ENCODE data around the gene PDZK1IP1. TPM values are rescaled to one million over a fixed set of nuclear protein-coding genes. Genes with fewer than 3 reads are reported as not detected.

PDZK1IP1 gene
- total RNA-seq, 2 donors from 2014 or later: not detected

DNA sequence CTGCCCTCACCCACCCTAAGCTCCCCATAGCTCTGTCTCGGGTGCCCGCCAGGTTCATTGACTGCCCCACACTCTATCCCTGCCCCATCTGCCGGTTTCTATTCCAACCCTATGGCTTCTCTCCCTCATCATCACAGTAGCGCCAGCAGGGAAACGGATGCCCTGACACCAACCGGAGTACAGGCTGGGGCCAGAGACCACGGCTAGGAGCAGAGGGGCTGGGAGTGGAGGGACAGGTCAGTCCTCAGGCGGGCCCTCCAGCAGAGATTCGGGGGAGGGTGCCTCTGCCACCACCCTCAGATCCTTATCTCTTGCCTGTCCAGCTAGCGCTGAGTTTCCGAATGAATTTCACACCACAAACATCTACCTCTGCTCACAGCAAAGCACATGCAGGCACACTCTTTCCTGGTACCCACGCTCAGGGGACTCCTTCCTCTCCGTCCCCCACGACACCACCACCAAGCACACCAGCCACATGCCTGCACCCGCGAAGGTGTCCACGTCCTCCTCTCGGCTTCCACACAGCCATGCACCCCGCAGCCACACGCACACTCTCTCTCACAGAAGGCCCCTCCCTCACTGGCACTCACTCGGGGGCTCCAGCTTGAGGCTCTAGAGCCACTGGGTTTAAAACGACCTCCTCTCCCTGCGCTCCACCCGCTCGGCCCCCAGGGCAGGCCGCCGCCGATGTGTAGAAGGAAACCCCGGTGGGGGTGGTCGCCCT lies 35.0 kb upstream of the PDZK1IP1 start:
- peaks cover 99% of the 10 kb centered on the region for H3K27me3 ChIP-seq (ENCODE audit: control insufficient read depth, insufficient read depth, low read length, poor library complexity, severe bottlenecking)
- H3K9ac ChIP-seq (ENCODE audit: extremely low read depth, low read length, poor library complexity, severe bottlenecking): no peak overlapping the region
- peaks cover 12% of the 10 kb centered on the region for H3K4me1 Mint-ChIP-seq
- no peak overlapping the region for H3K27ac ChIP-seq (ENCODE audit: low read depth, low read length)
- no peak overlapping the region for H3K4me3 ChIP-seq (ENCODE audit: low read length)
- H3K27ac Mint-ChIP-seq: no peak overlapping the region
- peaks cover 43% of the 10 kb centered on the region for H3K27me3 Mint-ChIP-seq (ENCODE audit: insufficient read depth)
- H3K9me3 Mint-ChIP-seq: no peaks in the 10 kb centered on the region
- DNase-seq: peak; percentile 74
- TF ChIP-seq, protein P1, sequence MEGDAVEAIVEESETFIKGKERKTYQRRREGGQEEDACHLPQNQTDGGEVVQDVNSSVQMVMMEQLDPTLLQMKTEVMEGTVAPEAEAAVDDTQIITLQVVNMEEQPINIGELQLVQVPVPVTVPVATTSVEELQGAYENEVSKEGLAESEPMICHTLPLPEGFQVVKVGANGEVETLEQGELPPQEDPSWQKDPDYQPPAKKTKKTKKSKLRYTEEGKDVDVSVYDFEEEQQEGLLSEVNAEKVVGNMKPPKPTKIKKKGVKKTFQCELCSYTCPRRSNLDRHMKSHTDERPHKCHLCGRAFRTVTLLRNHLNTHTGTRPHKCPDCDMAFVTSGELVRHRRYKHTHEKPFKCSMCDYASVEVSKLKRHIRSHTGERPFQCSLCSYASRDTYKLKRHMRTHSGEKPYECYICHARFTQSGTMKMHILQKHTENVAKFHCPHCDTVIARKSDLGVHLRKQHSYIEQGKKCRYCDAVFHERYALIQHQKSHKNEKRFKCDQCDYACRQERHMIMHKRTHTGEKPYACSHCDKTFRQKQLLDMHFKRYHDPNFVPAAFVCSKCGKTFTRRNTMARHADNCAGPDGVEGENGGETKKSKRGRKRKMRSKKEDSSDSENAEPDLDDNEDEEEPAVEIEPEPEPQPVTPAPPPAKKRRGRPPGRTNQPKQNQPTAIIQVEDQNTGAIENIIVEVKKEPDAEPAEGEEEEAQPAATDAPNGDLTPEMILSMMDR (conservative IDR thresholded peaks at IDR 0.05): no peak
- no peaks in the 10 kb centered on the region for H3K9me3 ChIP-seq (ENCODE audit: control insufficient read depth, low read length)
- H3K4me3 Mint-ChIP-seq: no peak overlapping the region
- no peaks in the 10 kb centered on the region for H3K4me1 ChIP-seq (ENCODE audit: control insufficient read depth, insufficient read depth, low read length)
- H3K36me3 Mint-ChIP-seq (ENCODE audit: low read depth): no peaks in the 10 kb centered on the region
- no peaks in the 10 kb centered on the region for H3K36me3 ChIP-seq (ENCODE audit: control insufficient read depth, insufficient read depth, low read length)
- WGBS, 2 experiments (ENCODE audit: insufficient coverage in 1 of 2, insufficient read length in 1 of 2): 2 to 4% methylated on average over 10 to 30 of the region's 30 CpGs

DNA sequence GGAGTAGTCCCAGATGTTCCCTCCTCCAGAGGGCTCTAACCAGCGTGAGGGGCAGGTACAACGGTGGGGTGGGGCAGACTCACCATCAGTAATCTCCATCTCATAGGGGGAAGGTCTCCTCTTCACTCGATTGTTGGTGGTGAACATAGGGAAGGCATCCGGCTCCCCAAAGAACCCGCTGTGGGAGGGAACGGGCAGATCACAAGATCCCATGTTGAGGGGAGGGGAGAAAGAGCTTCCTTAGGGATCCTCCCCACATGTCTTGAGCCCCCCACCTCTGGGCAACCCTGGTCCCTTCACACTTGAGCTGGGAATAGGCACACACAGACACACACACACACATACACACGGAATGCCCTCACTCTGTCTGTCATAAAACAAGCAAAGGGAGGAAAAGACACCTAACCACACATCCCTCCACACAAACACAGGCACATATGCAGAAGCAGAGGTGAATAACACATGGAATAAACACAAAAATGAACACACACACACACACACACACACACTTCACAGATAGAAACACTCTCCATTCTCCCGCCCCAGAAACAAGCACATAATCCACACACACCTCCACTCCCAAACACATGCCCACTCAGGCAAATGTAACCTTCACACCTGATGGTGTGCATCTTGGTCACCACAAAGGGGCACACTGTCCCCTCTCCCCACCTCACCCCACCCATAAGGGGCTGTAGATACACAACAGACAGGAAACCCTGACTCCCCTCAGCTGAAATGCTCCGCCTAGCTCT lies 34.3 kb upstream of the PDZK1IP1 start:
- H3K27ac Mint-ChIP-seq: no peak overlapping the region
- H3K9me3 ChIP-seq (ENCODE audit: control insufficient read depth, low read length): no peaks in the 10 kb centered on the region
- no peaks in the 10 kb centered on the region for H3K9me3 Mint-ChIP-seq
- WGBS, 2 experiments (ENCODE audit: insufficient coverage in 1 of 2, insufficient read length in 1 of 2): 8 to 22% methylated on average over 2 to 8 of the region's 9 CpGs
- H3K27me3 Mint-ChIP-seq (ENCODE audit: insufficient read depth): peaks cover 41% of the 10 kb centered on the region
- H3K36me3 Mint-ChIP-seq (ENCODE audit: low read depth): no peaks in the 10 kb centered on the region
- no peaks in the 10 kb centered on the region for H3K4me1 ChIP-seq (ENCODE audit: control insufficient read depth, insufficient read depth, low read length)
- H3K4me3 Mint-ChIP-seq: no peak overlapping the region
- TF ChIP-seq, protein P1 (conservative IDR thresholded peaks at IDR 0.05): no peak
- no peak overlapping the region for H3K9ac ChIP-seq (ENCODE audit: extremely low read depth, low read length, poor library complexity, severe bottlenecking)
- peak; percentile 52 for DNase-seq
- no peak overlapping the region for H3K27ac ChIP-seq (ENCODE audit: low read depth, low read length)
- peaks cover 93% of the 10 kb centered on the region for H3K27me3 ChIP-seq (ENCODE audit: control insufficient read depth, insufficient read depth, low read length, poor library complexity, severe bottlenecking)
- H3K4me3 ChIP-seq (ENCODE audit: low read length): no peak overlapping the region
- H3K36me3 ChIP-seq (ENCODE audit: control insufficient read depth, insufficient read depth, low read length): no peaks in the 10 kb centered on the region
- H3K4me1 Mint-ChIP-seq: peaks cover 6% of the 10 kb centered on the region

DNA sequence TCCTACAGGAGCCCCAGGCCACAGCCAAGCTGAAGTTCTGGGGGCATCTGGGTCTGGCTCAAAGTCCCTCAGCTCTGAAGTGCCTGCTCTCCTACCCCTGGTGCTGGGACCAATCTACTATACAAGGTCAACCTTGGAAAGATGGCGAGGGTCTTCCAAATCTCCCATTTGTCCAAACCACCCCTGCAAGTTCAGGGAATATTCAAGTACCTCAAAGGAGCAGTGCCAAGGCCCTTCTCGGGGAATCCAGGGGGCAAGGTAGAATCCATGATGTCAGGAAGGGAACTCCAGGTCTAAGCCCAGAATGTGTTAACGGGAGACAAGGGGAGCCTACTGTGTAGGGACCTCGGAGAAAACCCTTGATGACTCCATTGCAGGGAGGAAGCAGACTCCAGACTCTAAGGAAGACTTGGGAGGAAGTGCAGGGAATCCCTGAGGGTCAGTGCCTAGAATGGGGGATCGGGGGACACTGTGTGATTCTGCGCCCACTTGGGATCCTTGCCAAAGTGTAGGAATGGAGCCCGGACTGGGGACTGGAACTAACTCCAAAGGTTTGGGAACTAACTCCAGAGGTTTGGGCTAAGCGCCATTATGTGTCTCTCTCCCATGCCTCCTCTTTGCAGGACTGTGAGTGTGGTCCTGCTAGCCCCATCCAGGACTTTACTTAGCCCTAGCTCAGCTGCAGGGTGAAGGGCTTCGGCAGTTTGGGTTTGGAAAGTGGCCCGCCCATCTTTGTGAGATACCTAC lies 33.5 kb upstream of the PDZK1IP1 start:
- H3K4me3 Mint-ChIP-seq: no peak overlapping the region
- no peaks in the 10 kb centered on the region for H3K36me3 Mint-ChIP-seq (ENCODE audit: low read depth)
- Histone ChIP-seq H3K36me3 (ENCODE audit: control insufficient read depth, insufficient read depth, low read length) (no peaks in the 10 kb centered on the region), H3K27ac (ENCODE audit: low read depth, low read length) (no peak overlapping the region), H3K4me3 (ENCODE audit: low read length) (no peak overlapping the region), H3K27me3 (ENCODE audit: control insufficient read depth, insufficient read depth, low read length, poor library complexity, severe bottlenecking) (peaks cover 93% of the 10 kb centered on the region), H3K9me3 (ENCODE audit: control insufficient read depth, low read length) (no peaks in the 10 kb centered on the region), H3K4me1 (ENCODE audit: control insufficient read depth, insufficient read depth, low read length) (no peaks in the 10 kb centered on the region), H3K9ac (ENCODE audit: extremely low read depth, low read length, poor library complexity, severe bottlenecking) (no peak overlapping the region)
- peaks cover 5% of the 10 kb centered on the region for H3K4me1 Mint-ChIP-seq
- H3K9me3 Mint-ChIP-seq: no peaks in the 10 kb centered on the region
- no peak overlapping the region for H3K27ac Mint-ChIP-seq
- WGBS, 2 experiments (ENCODE audit: insufficient coverage in 1 of 2, insufficient read length in 1 of 2): 54 to 55% methylated on average over 7 to 10 of the region's 10 CpGs
- peak; percentile 49 for DNase-seq
- TF ChIP-seq, protein P1 (conservative IDR thresholded peaks at IDR 0.05): no peak
- peaks cover 41% of the 10 kb centered on the region for H3K27me3 Mint-ChIP-seq (ENCODE audit: insufficient read depth)
